GM12891 (cell line): ENCODE data around the gene CIZ1.

Experiments used
- DNase-seq: peaks from one replicate; pipeline ENCODE4 v3.0.0; 2011; ENCODE audit warnings: low spot score; ENCODE audit not compliant: insufficient read length
- FAIRE-seq: peaks from 2 replicates; lab custom pipeline; 2011; peaks lifted over from hg19 to GRCh38; lab: Jason Lieb, UNC
- PAX5 ChIP-seq: IDR thresholded peaks from 2 replicates; pipeline ENCODE4 v1.6.1; 2011; ENCODE audit warnings: low read length, moderate library complexity, mild to moderate bottlenecking; ENCODE audit not compliant: insufficient read depth, severe bottlenecking
- POLR2A ChIP-seq: IDR thresholded peaks from 2 replicates; pipeline ENCODE4 v1.6.1; 2011; ENCODE audit warnings: low read depth, low read length, control low read depth
- POLR2AphosphoS5 ChIP-seq: IDR thresholded peaks from 2 replicates; pipeline ENCODE4 v1.6.1; 2011; ENCODE audit warnings: low read depth, low read length, control low read depth
- POU2F2 ChIP-seq: IDR thresholded peaks from 2 replicates; pipeline ENCODE4 v1.6.1; 2011; ENCODE audit warnings: low read depth, mild to moderate bottlenecking, control low read depth, low read length, moderate library complexity
- SPI1 ChIP-seq: IDR thresholded peaks from 2 replicates; pipeline ENCODE4 v1.6.1; 2011; ENCODE audit warnings: low read depth, low read length, control low read depth
- TAF1 ChIP-seq: IDR thresholded peaks from 2 replicates; pipeline ENCODE4 v1.6.1; 2011; ENCODE audit warnings: low read depth, low read length, control low read depth

CIZ1 gene

GRCh38 chr9:128163027-128163515, 28.3 kb downstream of the CIZ1 start:
- no peak for FAIRE-seq
- TF ChIP-seq SPI1 (no peak), POU2F2 (no peak), PAX5 (no peak), POLR2AphosphoS5 (0 out of 2 replicates have a peak, but pooled peaks have one; percentile 13), POLR2A (no peak; the same call in 1 of the 2 replicates), TAF1 (no peak)
- no peak for DNase-seq

GRCh38 chr9:128162215-128163026, 29.0 kb downstream of the CIZ1 start:
- DNase-seq (no peak), FAIRE-seq (no peak)
- no peak for TF ChIP-seq SPI1
- TF ChIP-seq TAF1, result no peak
- no peak for TF ChIP-seq POLR2AphosphoS5
- no peak for TF ChIP-seq POU2F2
- TF ChIP-seq PAX5, result no peak
- TF ChIP-seq POLR2A, result no peak

GRCh38 chr9:128161215-128161902, 30.0 kb downstream of the CIZ1 start:
- TF ChIP-seq PAX5 (no peak), POLR2A (no peak), POLR2AphosphoS5 (no peak), SPI1 (no peak), TAF1 (no peak), POU2F2 (no peak)
- DNase-seq (no peak), FAIRE-seq (no peak)

DNA sequence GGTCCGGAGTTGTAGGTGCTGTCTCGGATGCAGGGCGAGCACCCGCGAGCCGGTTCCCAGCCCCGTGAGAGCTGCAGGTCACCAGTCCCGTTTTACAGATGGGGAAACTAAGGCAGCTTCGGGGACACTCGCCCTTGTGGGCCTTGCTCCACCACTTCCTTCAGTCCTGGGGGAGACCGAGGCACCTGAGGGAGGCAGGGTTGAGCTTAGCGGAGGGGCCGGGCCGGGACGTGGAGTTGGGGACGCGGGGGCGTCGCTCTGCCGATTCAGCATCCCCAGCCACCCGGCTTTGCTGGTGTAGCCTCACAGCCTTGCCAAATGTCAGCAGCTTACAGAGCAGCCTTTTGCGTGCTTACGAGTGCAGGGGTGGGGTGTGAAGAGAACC, 30.8 kb downstream of the CIZ1 start:
- DNase-seq, result peak; percentile 64
- FAIRE-seq, result no peak
- TF ChIP-seq TAF1 (no peak), PAX5 (no peak), POLR2A (no peak)

DNA sequence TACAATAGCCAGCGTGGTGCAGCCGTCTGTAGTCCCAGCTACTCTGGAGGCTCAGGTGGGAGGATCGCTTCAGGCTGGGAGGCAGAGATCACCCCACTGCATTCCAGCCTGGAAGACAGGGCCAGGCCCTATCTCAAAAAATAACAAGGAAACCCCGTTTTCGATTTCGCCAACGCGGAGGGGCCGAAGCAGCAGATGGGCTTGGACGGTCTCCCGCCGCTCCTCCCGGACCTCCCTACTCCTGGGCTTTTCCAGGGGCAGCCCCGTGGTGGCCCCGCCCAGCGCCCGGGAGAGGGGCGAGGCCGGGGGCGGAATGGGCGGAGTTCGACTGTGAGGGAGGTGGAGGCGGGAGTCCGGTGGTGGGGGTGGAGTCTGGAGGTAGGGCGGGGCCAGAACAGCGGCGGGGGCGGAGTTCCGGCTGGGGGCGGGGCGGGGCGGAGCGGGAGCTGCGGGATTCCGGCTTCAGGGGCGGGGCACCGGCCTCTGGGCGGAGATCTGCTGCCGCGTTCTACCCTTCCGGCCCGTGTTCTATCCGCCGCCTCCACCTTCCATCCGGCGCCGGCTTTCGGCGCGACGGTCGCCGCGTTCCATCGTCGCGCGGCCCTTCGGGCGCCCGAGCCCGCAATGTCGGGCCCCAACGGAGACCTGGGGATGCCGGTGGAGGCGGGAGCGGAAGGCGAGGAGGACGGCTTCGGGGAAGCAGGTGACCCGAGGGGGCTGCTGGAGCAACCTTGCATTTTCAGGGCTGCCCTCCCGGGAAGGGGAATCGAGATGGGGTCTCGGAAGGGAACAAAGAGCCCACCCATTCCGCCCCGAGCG, 31.4 kb downstream of the CIZ1 start, which contains the start of gene BBLN:
BBLN (plus strand) TSS at position 482 of the 819 bp plus-strand sequence; CDS start at position 625, 143 bp downstream.
- TF ChIP-seq POU2F2 (no peak), TAF1 (peak; percentile 16; the same call in 1 of the 2 replicates), POLR2A (peak; percentile 89), POLR2AphosphoS5 (peak; percentile 90), SPI1 (no peak), PAX5 (no peak)
- FAIRE-seq (peak; percentile 88), DNase-seq (peak; percentile 99)

- TF ChIP-seq TAF1 (no peak), PAX5 (no peak), SPI1 (no peak), POLR2AphosphoS5 (no peak), POLR2A (no peak), POU2F2 (no peak)
- no peak for DNase-seq
- FAIRE-seq, result no peak
These were observed 31.9 kb downstream of the CIZ1 start for GRCh38 chr9:128159522-128159783.

GRCh38 chr9:128155736-128156500, 35.5 kb downstream of the CIZ1 start:
- TF ChIP-seq PAX5 (no peak), POLR2A (no peak), POLR2AphosphoS5 (no peak), POU2F2 (no peak), TAF1 (no peak), SPI1 (no peak)
- FAIRE-seq (no peak), DNase-seq (no peak)

DNA sequence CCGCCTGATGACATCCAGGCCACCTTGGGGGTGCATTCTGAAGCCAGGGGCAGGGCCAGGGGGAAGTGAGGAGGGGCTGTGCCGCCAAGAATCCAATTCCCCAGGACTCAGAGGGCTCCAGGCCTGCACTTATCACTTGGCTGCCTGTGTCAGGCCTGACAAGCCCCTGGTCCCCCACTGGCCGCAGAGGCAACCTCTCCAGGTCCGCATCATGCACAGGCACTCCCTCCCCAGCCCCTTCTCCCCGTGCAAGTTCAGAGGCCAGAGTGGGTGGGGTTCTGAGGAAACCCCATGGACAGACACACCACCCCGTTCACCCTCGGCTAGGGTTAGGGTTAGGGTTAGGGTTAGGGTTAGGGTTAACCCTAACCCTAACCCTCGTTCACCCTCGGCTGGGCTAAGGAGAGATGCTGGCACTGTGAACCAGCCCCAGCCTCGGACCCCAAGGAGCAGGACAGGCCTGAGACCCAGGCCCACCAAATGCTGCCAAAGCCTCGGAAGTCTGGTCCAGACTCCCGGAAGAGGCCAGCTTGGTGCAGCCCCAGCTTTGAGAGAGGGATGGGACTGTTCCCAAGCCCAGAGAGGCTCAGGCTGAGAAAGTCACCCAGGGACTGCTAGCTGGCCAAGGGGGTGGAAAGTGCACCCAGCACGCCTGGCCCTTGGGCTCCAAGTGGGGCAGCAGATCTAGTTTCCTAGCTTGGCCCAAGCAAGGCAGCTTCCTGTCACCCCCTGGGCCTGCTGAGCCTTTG, 37.3 kb downstream of the CIZ1 start:
- TF ChIP-seq POLR2AphosphoS5 (no peak), SPI1 (no peak), POLR2A (no peak), TAF1 (no peak), POU2F2 (no peak), PAX5 (no peak)
- FAIRE-seq (no peak), DNase-seq (peak; percentile 6)
